ENCODE data around the gene KIAA0408.

DNA sequence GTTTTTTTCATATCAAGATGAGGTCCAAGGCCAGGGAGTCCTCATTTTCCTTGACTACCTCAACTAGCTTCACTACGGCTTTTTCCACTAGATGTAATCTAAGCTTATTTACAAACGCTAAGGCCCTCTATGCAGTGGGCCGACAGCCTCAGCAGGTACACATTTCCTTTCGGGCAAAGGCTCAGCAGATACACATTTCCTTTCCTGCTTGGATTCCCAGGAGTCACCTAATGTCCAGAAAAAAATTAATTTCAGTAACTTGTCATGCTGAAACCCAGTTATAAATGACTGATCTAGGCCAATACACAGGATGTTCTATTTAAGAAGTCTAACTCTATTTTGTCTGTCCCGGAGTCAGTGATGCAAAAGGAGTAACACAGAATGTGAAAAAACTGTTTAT is 7.2 kb upstream of the KIAA0408 start:
- TF ChIP-seq TEAD2 (tag; IDR thresholded peaks at IDR 0.05) (no peak), FOXK1 (CRISPR knock-in tag; IDR thresholded peaks at IDR 0.05; ENCODE audit: borderline replicate concordance) (no peak), HIVEP1 (CRISPR knock-in tag; IDR thresholded peaks at IDR 0.05) (no peak), KDM2B (CRISPR knock-in tag; IDR thresholded peaks at IDR 0.05) (no peak), ZKSCAN3 (CRISPR knock-in tag; IDR thresholded peaks at IDR 0.05) (no peak), TAF1 (IDR thresholded peaks at IDR 0.05; ENCODE audit: control insufficient read depth, extremely low read depth, insufficient read depth, low read length, severe bottlenecking) (no peak), SMARCC2 (IDR thresholded peaks at IDR 0.05; ENCODE audit: low read depth) (no peak), NR3C1 (CRISPR knock-in tag; IDR thresholded peaks at IDR 0.05) (no peak), POLR2A (conservative IDR thresholded peaks at IDR 0.05) (no peak)
- TF ChIP-seq, protein P1, sequence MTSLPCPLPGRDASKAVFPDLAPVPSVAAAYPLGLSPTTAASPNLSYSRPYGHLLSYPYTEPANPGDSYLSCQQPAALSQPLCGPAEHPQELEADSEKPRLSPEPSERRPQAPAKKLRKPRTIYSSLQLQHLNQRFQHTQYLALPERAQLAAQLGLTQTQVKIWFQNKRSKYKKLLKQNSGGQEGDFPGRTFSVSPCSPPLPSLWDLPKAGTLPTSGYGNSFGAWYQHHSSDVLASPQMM (CRISPR knock-in tag; IDR thresholded peaks at IDR 0.05) = no peak
